Kidney epithelial cell (primary cell): ENCODE data around the gene SMARCB1. TPM values are rescaled to one million over a fixed set of nuclear protein-coding genes. Genes with fewer than 3 reads are reported as not detected.

Experiments used
- DNase-seq: peaks from one replicate; pipeline ENCODE4 v3.0.0-alpha.2; 2010; ENCODE audit warnings: low read depth
- H3K27me3 ChIP-seq: 2 replicates; pipeline ENCODE4 v1.6.0; 2011; ENCODE audit warnings: low read length; ENCODE audit not compliant: control insufficient read depth, insufficient read depth
- H3K36me3 ChIP-seq: 2 replicates; pipeline ENCODE4 v1.5.1; 2011; ENCODE audit warnings: low read length; ENCODE audit not compliant: control insufficient read depth, insufficient read depth
- H3K4me3 ChIP-seq: 2 replicates; pipeline ENCODE4 v1.5.1; 2011; ENCODE audit warnings: low read depth, mild to moderate bottlenecking, control low read depth, low read length
- CTCF ChIP-seq: IDR thresholded peaks from 2 replicates; pipeline ENCODE4 v1.5.1; 2011; ENCODE audit warnings: mild to moderate bottlenecking, moderate library complexity, low read length, control low read depth, inconsistent platforms; ENCODE audit not compliant: insufficient read depth, poor library complexity, severe bottlenecking
- total RNA-seq: library from RNA; depleted of rRNA; stranded (reverse); fragments of >200 nt; gene quantifications from 2 replicates; pipeline ENCODE4 v1.2.3, GENCODE V29; 2015

SMARCB1 gene
- total RNA-seq, 1 donor from 2014 or later = 168 TPM

- TF ChIP-seq CTCF = no peak
- DNase-seq = no peak
- no peak overlapping the region for H3K4me3 ChIP-seq
- H3K36me3 ChIP-seq = peaks cover 1% of the 10 kb centered on the region
- no peaks in the 10 kb centered on the region for H3K27me3 ChIP-seq
Measured at GRCh38 chr22:23763954-23764353, 22.8 kb upstream of the SMARCB1 start.

- H3K4me3 ChIP-seq = no peak overlapping the region
- H3K27me3 ChIP-seq = no peaks in the 10 kb centered on the region
- TF ChIP-seq CTCF = no peak
- no peak for DNase-seq
- peaks cover 1% of the 10 kb centered on the region for H3K36me3 ChIP-seq
Measured at GRCh38 chr22:23764899-23765881, 21.6 kb upstream of the SMARCB1 start.

GRCh38 chr22:23767303-23767672 lies 19.5 kb upstream of the SMARCB1 start:
- Histone ChIP-seq H3K27me3 (no peaks in the 10 kb centered on the region), H3K36me3 (peaks cover 1% of the 10 kb centered on the region), H3K4me3 (peak overlapping the region; percentile 54)
- TF ChIP-seq CTCF = no peak
- DNase-seq = no peak

- peaks cover 1% of the 10 kb centered on the region for H3K36me3 ChIP-seq
- TF ChIP-seq CTCF = peak; percentile 88
- H3K27me3 ChIP-seq = no peaks in the 10 kb centered on the region
- no peak for DNase-seq
- peak within 1 kb of the TSS; percentile 54 for H3K4me3 ChIP-seq
Measured at GRCh38 chr22:23767673-23768548, 18.9 kb upstream of the SMARCB1 start, which contains the start of gene CHCHD10. CHCHD10 (minus strand) TSS chr22:23767972; CDS start chr22:23767874, 98 bp downstream.

- H3K36me3 ChIP-seq = peaks cover 1% of the 10 kb centered on the region
- DNase-seq = no peak
- H3K27me3 ChIP-seq = no peaks in the 10 kb centered on the region
- no peak for TF ChIP-seq CTCF
- no peak overlapping the region for H3K4me3 ChIP-seq
Measured at GRCh38 chr22:23769321-23769965, 17.3 kb upstream of the SMARCB1 start.
